ENCODE results near the gene FCRLB. TPM values are rescaled to one million over a fixed set of nuclear protein-coding genes. Genes with fewer than 3 reads are reported as not detected.

Gene FCRLB
- total and polyA plus RNA-seq, 9 of the 15 experiments (the other 6 are each of a cell fraction or from before 2014, with no cell fraction given), result 0.20 to 4.6 (median 1.3) TPM

- TF ChIP-seq ZNF518B (CRISPR knock-in tag; IDR thresholded peaks at IDR 0.05) (no peak), NCOA2 (IDR thresholded peaks at IDR 0.05; ENCODE audit: partially characterized antibody in 2 of 2) (no peak), CBX2 (IDR thresholded peaks at IDR 0.05; ENCODE audit: insufficient read depth, low read length, poor library complexity, severe bottlenecking) (no peak), KAT2B (IDR thresholded peaks at IDR 0.05; ENCODE audit: low read depth, low read length) (no peak), MCM3 (IDR thresholded peaks at IDR 0.05) (no peak), KLF16 (IDR thresholded peaks at IDR 0.05) (no peak), GABPB2 (CRISPR knock-in tag; conservative IDR thresholded peaks at IDR 0.05) (no peak), ATF6 (CRISPR knock-in tag; IDR thresholded peaks at IDR 0.05) (no peak), IRF2 (CRISPR knock-in tag; IDR thresholded peaks at IDR 0.05) (no peak), TAL1 (IDR thresholded peaks at IDR 0.05) (peak; percentile 40), TEAD2 (tag; IDR thresholded peaks at IDR 0.05) (no peak), ERF (CRISPR knock-in tag; IDR thresholded peaks at IDR 0.05) (no peak), CHD4 (IDR thresholded peaks at IDR 0.05; ENCODE audit: insufficient read depth, insufficient replicate concordance, low read depth, low read length, poor library complexity, severe bottlenecking) (no peak), ZC3H4 (CRISPR knock-in tag; IDR thresholded peaks at IDR 0.05; ENCODE audit: borderline replicate concordance) (no peak), ZKSCAN3 (CRISPR knock-in tag; IDR thresholded peaks at IDR 0.05) (no peak), ZFP30 (CRISPR knock-in tag; IDR thresholded peaks at IDR 0.05; ENCODE audit: borderline replicate concordance) (no peak)
Measured at GRCh38 chr1:161738627-161739287, 17.4 kb downstream of the FCRLB start (continued).

Measured in K562 (cell line).